Stimulated activated CD8-positive, alpha-beta memory T cell treated with anti-CD3 and anti-CD28 coated beads, Interleukin-4, amount 100 ng/mL, for 4 hours (primary cell): ENCODE results near the gene ZNF764.

Experiments used
- DNase-seq, 2 donors: peaks; one replicate each; pipeline ENCODE4 v3.0.0-alpha.2; 2020; ENCODE audit warnings: low read depth in 2 of 2, low spot score in 1 of 2

The ZNF764 gene

GRCh38 chr16:30570636-30571444, 12.7 kb upstream of the ZNF764 start:
- DNase-seq = no peak

GRCh38 chr16:30569746-30570635, 11.8 kb upstream of the ZNF764 start:
- no peak for DNase-seq

GRCh38 chr16:30569281-30569680, 11.1 kb upstream of the ZNF764 start:
- no peak for DNase-seq

- no peak for DNase-seq
These were observed 9.9 kb upstream of the ZNF764 start for GRCh38 chr16:30567991-30568638.

GRCh38 chr16:30567160-30567990, 9.2 kb upstream of the ZNF764 start:
- DNase-seq = peak in 1 of 2 donors; percentile 41

- DNase-seq = no peak
These were observed 8.4 kb upstream of the ZNF764 start for GRCh38 chr16:30566531-30566930.

- DNase-seq = no peak
These were observed 7.8 kb upstream of the ZNF764 start for GRCh38 chr16:30565984-30566383.

GRCh38 chr16:30565526-30565925, 7.4 kb upstream of the ZNF764 start:
- no peak for DNase-seq

GRCh38 chr16:30562021-30562420, 3.8 kb upstream of the ZNF764 start:
- no peak for DNase-seq

- DNase-seq = no peak
These were observed 3.1 kb upstream of the ZNF764 start for GRCh38 chr16:30561089-30561816.

GRCh38 chr16:30559690-30560089, 1.5 kb upstream of the ZNF764 start:
- no peak for DNase-seq

GRCh38 chr16:30558789-30559377, 709 bp upstream of the ZNF764 start:
- no peak for DNase-seq

- DNase-seq = no peak
These were observed 542 bp downstream of the ZNF764 start for GRCh38 chr16:30557707-30557956.

- DNase-seq = no peak
These were observed 2.1 kb downstream of the ZNF764 start for GRCh38 chr16:30556125-30556473.

GRCh38 chr16:30555315-30556124, 2.7 kb downstream of the ZNF764 start:
- no peak for DNase-seq

- no peak for DNase-seq
These were observed 3.4 kb downstream of the ZNF764 start for GRCh38 chr16:30554557-30555314.

- no peak for DNase-seq
These were observed 4.7 kb downstream of the ZNF764 start for GRCh38 chr16:30553393-30553899.

- no peak for DNase-seq
These were observed 5.2 kb downstream of the ZNF764 start for GRCh38 chr16:30552956-30553355.
